GM13976 (cell line): ENCODE measurements around the gene MRPS31.

ENCODE experiments used
- DNase-seq: peaks from one replicate; pipeline ENCODE4 v3.0.0; 2012; ENCODE audit warnings: low spot score
- in situ Hi-C: fragments of 300-500 bp; cut with MboI; formaldehyde crosslinking; loops from one replicate; pipeline ENCODE4 v1.12.0; 2022; ENCODE audit warnings: low sequenced_read_pairs, mixed read lengths, inconsistent platforms; ENCODE audit not compliant: unreplicated experiment
- TF ChIP-seq, protein P1 (sequence below): IDR thresholded peaks from 2 replicates; pipeline ENCODE4 v1.5.1; 2012; ENCODE audit warnings: borderline replicate concordance, mild to moderate bottlenecking; ENCODE audit not compliant: insufficient read depth; ENCODE audit errors: extremely low read depth, missing control alignments, control extremely low read depth

The MRPS31 gene

DNA sequence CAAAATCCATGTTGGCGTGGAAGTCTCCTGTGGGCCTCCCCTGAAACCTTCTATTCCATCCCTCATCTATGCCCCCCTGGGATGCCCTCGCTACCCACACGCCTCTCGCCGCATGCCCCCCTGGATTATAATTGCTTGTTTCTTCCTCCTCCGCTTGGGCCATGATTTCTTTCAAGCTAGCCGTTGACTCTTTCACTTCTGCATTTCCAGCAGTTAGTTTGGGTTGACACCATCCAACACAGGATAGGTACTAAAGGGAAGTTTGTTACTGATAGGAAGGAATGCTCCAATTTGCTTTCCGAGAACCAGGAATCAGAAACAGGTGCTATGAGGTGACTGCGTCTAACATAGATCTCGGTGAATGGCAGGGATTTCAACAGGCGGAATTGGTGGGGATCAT is 10.7 kb upstream of the MRPS31 start:
- in situ Hi-C loops: loop anchor here (25.0 kb wide), 1 partner anchor 281 kb away; the partner anchor contains the start of gene WBP4
- TF ChIP-seq, protein P1, sequence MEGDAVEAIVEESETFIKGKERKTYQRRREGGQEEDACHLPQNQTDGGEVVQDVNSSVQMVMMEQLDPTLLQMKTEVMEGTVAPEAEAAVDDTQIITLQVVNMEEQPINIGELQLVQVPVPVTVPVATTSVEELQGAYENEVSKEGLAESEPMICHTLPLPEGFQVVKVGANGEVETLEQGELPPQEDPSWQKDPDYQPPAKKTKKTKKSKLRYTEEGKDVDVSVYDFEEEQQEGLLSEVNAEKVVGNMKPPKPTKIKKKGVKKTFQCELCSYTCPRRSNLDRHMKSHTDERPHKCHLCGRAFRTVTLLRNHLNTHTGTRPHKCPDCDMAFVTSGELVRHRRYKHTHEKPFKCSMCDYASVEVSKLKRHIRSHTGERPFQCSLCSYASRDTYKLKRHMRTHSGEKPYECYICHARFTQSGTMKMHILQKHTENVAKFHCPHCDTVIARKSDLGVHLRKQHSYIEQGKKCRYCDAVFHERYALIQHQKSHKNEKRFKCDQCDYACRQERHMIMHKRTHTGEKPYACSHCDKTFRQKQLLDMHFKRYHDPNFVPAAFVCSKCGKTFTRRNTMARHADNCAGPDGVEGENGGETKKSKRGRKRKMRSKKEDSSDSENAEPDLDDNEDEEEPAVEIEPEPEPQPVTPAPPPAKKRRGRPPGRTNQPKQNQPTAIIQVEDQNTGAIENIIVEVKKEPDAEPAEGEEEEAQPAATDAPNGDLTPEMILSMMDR: no peak
- no peak for DNase-seq

GRCh38 chr13:40780822-40781401 is 9.9 kb upstream of the MRPS31 start:
- DNase-seq: no peak
- in situ Hi-C loops: loop anchor here (25.0 kb wide), 1 partner anchor 281 kb away; the partner anchor contains the start of gene WBP4
- TF ChIP-seq, protein P1: no peak

DNA sequence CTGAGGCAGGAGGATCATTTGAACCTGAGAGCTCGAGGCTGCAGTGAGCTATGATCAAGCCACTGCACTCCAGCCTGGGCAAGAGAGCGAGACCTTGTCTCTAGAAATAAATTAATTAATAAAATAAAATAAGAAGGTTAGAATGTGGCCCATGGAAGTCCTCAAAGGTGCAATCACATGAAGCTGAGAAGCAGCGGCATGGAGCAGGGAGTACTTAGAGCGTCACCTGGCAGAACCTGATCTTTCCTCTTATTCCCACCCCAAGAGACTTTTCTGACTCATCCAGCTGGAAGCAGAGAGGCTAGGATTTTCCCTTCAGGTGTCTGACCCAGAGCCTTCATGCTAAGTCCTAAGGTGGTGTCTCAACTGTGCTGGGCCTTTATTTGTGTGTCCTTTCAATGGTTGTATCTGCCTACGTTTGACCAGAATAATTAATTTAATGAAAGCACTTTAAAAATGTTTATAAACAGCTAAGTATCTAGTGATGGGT is 8.9 kb upstream of the MRPS31 start:
- in situ Hi-C loops: loop anchor here (25.0 kb wide), 1 partner anchor 282 kb away; the partner anchor contains the start of gene WBP4

DNA sequence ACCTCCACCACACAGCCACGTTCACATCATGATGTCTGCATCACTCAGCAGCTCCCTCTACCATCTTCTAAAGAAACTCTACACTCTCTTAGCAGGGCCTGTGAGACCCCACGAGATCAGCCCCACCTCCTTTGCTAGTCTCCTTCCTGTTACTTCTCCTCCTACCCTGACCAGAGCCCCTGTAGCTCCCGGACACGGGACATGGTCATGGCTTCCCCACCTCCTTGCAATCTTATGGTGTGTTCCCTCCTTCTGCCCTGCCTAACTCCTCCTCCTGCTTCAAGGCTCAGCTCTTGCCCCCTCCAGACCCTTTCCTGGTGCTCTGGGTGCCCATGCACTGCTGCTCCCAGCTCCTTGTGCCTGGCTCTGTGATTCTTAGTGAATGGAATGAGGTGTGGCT is 8.1 kb upstream of the MRPS31 start:
- in situ Hi-C loops: loop anchor here (25.0 kb wide), 1 partner anchor 283 kb away; the partner anchor contains the start of gene WBP4
- TF ChIP-seq, protein P1: no peak
- DNase-seq: no peak

More for the DNA sequence above, 8.9 kb upstream of the MRPS31 start:
- TF ChIP-seq, protein P1: no peak
- no peak for DNase-seq

GRCh38 chr13:40777809-40778175 is 6.8 kb upstream of the MRPS31 start:
- DNase-seq: no peak
- TF ChIP-seq, protein P1: peak; percentile 1
- in situ Hi-C loops: loop anchor here (25.0 kb wide), 1 partner anchor 285 kb away; the partner anchor contains the start of gene WBP4

DNA sequence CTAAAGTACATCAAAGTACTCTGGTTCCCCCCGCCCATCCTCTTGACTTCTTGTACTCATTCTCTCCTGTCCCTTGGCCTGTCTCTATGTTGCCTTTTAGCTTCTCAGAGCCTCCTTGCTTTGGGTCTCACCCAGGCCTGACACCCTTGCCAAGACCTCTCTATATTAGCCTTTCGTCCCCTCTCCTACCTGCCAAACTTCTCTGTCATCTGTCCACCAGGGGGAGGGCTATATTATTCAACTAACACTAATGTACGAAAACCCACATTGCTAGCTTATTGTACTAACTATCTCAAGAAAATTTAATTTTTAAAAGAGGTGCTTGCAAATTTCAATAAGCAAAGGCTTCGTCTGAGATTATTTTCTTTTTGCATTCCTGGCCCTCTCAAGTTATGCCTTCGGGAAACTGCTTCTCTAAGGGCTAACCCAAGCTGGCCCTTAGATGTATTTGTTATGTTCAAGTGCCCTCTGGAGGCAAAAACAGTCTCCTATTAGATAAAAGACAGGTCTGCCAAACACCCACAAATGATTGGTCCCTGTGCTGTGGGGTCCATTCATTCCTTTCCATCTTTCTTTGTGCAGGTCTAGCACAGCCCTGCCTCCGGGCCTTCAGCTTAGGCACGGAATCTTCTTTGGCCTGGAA is 6.3 kb upstream of the MRPS31 start:
- in situ Hi-C loops: loop anchor here (25.0 kb wide), 1 partner anchor 285 kb away; the partner anchor contains the start of gene WBP4
- peak; percentile 55 for DNase-seq
- TF ChIP-seq, protein P1: peak; percentile 44
